Skin epidermis (tissue), 12 donors: Measurements from ENCODE around the gene PSMB3.

Source experiments
- H3K27ac ChIP-seq, 21 experiments: fragments of 200-600 bp; sonication (generic) in 11 of 21; one replicate each; pipeline ENCODE4 v1.5.0; 2020; ENCODE audit warnings: mild to moderate bottlenecking in 3 of 21, inconsistent platforms in 2 of 21, moderate library complexity in 2 of 21
- H3K4me3 ChIP-seq, 7 experiments: fragments of 200-600 bp; sonication (generic) in 2 of 7; one replicate each; pipeline ENCODE4 v1.5.0; 2020; ENCODE audit warnings: inconsistent platforms in 2 of 7, mild to moderate bottlenecking in 2 of 7, moderate library complexity in 1 of 7

PSMB3 gene

DNA sequence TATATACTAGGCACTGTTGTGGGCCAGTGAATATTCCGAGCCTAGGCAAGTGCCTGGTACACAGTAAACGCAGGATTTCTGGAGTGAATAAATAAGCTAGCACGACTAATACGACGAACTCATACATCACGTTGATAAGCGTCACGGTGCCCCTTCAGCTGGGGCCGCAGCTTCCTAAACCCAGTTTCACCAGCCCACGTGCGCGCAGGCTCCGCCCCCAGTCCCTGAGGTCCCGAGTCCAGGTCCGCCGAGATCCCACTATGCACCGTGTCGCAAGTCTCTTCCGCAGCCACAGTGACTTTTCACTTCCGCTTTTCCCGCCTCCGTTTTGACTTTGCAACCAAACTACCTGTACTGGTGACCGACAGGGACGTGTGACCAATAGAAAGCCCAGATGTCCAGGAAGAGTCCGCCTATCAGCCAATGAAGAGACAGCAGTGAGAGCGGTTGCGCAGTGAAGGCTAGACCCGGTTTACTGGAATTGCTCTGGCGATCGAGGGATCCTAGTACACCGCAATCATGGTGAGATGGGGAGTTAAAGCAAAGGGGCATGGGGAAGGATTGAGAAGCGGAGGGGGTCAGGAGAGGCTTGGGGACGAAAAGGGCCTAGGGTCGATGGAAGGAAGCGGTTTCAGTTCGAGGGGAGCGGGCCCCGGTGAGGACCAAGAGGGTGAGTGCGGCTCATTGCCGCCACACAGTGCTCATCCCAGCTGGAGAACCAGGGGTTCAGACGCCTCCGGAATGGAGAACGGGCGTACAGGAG, at the start of gene PSMB3:
Gene PSMB3 (plus strand): TSS at position 434 of the 763 bp plus-strand sequence. CDS start 86 bp downstream, at position 520.
- peak within 1 kb of the TSS; percentile 66 to 98 (median 83) for H3K4me3 ChIP-seq

DNA sequence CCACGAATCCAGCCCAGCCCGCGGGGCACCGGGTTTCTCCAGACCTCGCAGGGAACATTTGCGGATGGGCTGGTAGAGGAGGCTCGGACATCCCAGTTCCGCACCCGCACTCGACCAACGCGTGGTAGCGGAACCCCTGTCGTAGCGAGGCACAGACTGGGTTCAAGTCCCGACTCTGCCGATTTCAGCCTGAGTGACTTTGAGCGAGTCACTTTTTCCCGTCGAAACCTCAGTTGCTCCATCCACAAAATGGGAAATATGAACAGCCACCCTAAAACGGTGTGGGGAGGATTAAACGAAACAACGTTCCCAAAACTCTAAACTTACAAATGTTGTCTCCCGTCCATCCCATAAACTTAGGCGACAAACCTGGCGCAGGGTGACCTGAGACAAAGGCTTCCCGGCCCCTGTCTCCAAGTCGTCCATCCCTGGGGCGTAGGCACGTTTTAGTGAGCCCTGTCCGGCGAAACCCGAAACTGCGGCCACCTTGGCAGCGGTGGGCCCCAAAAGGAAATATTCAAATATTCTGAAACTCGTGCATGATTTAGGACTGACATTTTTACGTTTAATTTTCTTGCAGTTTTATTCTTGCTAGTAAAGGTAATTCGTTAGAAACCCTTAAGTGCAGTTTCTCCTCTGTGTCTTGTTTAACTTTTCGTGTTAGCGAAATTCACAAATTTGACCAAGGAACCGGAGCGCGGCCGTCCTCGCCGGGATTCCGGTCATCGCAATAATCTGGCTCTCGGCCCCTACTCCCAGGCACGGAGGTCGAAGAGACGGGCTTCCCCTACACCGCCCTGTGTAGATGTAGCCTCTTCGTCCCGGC, 49.4 kb upstream of the PSMB3 start:
- peak overlapping the region; percentile 60 to 99 (median 96) for H3K27ac ChIP-seq
- peak overlapping the region; percentile 67 to 93 (median 87) for H3K4me3 ChIP-seq

More for the DNA sequence above, at the start of gene PSMB3:
- peak within 1 kb of the TSS; percentile 67 to 97 (median 91) for H3K27ac ChIP-seq

DNA sequence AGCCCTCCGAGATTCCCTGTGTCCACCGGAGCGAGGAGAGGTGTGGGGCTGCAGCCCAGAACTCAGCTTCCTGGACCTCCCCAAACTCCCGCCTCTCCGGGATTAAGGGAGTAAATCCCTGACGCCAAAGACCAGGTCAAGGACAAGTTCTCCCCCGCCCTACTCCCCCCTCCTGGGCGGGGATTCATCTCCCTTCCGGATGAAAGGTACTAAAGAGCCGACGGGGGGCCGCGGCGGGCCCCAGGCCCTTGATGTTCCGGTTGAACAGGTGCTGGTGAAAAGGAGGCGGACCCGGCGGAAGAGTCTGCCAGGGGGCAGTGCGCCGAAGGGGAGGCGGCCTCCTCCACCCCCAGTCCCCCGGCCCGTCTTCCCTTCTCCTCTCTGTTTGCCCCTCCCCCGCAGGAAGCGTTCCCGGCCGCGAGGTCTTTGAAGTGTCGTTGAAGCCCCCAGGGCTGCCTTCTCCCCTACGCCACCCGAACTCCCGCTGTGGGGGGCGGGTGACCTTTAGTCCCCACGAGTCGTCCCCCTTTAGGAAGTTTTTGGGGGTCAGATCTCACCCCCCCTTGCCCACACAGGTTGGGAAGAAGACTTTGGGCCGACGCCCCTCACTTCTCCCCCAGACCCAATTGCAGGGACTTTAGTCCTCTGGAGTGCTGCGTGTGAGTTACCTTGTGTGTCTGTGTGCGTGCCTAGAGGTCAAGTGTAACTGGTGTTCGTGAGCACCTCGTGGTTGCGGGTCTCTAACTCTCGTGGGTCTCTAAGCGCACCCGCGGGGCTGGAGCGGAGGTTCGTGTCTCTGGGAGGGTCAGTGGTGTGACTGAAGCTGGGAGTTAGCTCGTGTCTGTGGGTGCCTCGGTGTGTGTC, 48.6 kb upstream of the PSMB3 start:
- Histone ChIP-seq H3K4me3 (peak overlapping the region; percentile 67 to 93 (median 87)), H3K27ac (peak overlapping the region; percentile 23 to 99 (median 96))

DNA sequence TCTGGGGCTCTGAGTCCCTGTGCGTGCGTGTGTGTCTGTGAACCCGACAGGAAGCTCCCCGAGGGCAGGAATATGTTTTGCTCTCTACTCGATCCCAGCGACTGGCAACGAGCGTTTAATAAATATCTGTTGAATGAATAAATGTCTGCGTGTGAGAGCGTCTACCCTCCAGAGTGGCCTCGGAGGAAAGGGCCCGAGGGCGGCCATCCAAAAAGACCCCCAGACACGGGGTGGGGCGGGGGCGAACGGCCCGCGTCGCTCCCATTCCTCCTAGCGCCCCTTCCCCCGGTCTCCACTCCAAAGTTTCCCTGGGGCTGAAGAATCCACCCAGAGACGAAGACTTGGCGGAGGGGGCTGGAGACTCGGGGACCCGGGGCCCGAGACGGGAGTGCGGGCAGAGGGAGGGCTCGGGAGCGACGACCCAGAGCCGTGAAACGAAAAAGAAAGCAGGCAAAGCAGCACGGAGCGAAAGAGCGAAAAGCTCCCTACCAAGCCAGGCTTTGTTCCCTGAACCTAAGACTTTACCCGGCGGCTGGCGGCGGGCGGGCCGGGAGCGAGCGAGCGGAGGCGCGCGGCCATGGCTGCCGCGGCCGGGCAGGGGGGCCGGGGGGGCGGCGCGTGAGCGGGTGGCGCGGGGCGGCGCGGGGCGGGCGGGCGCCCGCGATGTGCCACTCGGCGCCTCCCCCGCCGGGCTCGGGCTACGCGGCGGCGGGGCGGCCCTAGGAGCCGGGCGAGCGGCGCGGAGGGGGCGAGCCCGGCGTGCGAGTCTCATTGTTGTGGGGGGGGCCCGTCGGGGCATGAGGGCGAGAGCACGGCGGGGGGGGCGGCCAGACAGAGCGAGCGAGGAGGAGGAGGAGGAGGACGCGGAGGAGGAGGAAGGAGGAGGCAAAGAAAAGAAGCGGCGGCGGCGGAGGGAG, 47.7 kb upstream of the PSMB3 start, which contains the start of gene MLLT6:
Gene MLLT6 (plus strand): TSS at position 668 of the 917 bp plus-strand sequence. CDS start 360 bp downstream, outside the sequence.
- H3K4me3 ChIP-seq = peak within 1 kb of the TSS; percentile 67 to 93 (median 87)
- H3K27ac ChIP-seq = peak within 1 kb of the TSS; percentile 52 to 99 (median 96)

DNA sequence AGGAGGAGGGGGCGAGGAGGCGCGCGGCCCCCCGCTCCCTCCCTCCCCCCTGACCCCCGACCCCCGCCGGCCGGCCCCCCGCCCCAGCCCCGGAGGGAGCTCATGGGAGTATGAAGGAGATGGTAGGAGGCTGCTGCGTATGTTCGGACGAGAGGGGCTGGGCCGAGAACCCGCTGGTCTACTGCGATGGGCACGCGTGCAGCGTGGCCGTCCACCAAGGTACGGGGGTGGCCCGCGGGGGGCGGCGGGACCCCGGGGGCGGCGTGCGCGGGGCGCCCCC, 47.1 kb upstream of the PSMB3 start:
- H3K27ac ChIP-seq = peak overlapping the region; percentile 52 to 99 (median 91)
- H3K4me3 ChIP-seq = peak overlapping the region; percentile 67 to 93 (median 87)

DNA sequence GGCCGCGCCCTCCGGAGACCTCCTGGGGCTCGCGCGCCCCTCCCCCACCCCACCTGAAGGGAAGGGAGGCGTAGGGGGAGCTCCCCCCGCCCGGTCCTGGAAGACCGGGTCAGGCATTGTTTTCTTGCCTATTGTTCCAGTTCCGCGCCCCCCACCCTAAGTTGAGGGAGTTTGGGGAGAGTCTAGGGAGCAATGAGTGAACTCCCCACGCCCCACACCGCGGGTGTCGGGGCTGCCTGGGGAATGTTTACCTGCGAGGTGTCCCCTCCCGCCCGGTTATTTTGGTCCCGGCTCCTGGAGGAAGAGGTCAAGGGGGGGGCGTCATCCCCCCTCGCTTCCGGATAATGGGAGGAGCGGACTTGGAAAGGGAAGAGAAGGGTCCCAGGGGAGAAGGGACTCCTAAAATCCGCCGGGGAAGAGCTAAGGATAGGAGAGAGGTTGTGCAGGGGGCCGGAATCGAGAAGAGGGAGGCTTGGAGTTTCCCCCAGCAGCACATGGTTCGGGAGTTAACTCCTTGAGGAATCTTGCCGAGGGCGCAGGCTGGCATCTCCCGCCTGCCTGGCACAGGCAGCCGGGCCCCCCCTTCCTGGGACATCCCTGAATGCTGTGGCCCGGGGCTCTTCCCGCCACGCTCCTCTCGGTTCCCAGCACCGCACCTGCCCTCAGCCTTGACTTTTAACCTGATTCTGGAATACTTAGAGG, 46.6 kb upstream of the PSMB3 start:
- peak overlapping the region; percentile 52 to 99 (median 91) for H3K27ac ChIP-seq
- peak overlapping the region; percentile 67 to 93 (median 87) for H3K4me3 ChIP-seq

DNA sequence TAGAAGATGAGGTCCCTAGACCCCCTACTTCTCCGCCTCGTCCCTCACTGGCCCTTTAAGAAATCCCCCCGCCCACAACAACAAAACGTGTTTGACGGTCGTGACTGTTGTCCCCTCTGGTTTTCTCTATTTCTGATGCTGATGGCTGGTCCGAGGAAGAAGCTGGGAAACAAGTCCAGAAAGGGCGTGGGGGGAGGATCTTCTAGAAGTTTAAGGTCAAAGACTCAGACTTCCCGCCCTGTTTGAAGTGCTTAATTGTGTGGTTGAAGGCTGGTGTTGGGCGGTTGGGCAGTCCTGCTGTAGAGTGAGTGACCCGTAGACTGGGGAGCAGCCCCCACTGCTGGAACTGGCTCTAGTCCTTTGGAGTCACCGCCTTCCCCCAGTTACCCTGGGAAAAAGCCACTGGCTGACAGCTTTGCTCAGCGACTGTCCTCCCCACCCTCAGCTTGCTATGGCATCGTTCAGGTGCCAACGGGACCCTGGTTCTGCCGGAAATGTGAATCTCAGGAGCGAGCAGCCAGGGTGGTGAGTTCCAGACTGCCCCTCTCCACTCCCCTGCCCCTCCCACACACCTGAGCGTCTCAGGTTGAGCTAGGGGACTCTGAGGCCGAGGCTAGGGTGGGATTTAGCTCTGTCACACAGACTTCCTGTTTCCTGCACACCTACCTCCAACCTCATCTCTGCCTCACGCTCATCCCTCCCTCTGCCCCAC, 45.9 kb upstream of the PSMB3 start:
- Histone ChIP-seq H3K4me3 (peak overlapping the region; percentile 67 to 93 (median 87)), H3K27ac (peak overlapping the region in 20 of 21 experiments; percentile 76 to 99 (median 92))

DNA sequence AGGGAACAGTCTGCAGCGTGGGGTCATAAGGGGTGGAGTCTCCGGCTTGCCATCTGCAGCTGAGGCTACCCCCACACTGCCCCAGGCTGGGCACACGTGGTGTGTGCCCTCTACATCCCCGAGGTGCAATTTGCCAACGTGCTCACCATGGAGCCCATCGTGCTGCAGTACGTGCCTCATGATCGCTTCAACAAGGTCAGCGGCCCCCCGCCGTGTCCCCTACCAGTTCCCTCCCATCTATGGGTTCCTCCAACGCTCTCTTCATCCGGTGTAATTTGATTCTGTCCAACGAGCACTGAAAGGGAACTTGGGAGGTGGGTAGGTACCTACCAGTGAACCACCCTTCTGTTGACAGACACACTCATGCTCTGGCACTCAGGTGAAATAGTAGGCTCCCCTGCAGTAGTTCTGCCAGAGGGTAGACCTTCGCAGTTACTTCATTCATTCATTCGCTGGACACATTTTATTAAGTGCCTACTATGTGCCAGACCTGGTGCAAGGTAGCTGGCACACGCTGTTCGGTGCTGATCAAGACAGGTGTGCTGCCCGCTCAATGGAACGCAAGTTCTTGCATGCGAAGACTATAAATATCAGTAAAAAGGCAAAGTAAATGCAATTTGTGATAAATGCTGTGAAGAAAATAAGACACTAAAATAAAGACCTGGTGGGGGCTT, 44.7 kb upstream of the PSMB3 start:
- peak overlapping the region in 3 of 21 experiments; percentile 89 to 97 (median 91) for H3K27ac ChIP-seq
- no peak overlapping the region for H3K4me3 ChIP-seq

DNA sequence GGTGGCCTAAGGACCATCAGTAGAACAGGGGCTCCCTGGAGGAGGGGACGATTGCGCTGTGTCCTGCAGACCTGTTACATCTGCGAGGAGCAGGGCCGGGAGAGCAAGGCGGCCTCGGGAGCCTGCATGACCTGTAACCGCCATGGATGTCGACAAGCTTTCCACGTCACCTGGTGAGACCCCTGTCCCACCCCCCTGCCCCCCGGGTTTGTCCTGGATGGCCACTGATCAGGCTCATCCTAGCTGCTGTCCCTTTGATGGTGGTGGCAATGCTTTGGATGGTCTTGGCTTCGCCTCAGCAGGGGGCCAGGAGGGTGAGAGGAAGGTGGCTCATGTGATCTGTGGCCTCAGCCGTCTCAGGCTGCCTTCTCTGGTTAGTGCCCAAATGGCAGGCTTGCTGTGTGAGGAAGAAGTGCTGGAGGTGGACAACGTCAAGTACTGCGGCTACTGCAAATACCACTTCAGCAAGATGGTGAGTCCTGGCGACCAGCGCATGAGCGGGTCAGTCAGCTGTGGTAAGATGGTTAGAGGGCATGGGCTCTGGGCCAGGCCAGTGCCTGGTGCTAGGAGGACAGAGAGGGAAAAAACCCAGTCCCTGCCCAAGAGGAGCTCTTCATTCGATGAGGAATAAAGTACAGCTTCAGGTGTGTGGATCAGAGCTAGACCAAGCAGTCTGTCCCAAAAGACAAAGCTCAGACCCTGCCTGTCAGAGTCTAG, 43.3 kb upstream of the PSMB3 start:
- H3K4me3 ChIP-seq = no peak overlapping the region
- peak overlapping the region in 1 of 21 experiments; percentile 25 for H3K27ac ChIP-seq

DNA sequence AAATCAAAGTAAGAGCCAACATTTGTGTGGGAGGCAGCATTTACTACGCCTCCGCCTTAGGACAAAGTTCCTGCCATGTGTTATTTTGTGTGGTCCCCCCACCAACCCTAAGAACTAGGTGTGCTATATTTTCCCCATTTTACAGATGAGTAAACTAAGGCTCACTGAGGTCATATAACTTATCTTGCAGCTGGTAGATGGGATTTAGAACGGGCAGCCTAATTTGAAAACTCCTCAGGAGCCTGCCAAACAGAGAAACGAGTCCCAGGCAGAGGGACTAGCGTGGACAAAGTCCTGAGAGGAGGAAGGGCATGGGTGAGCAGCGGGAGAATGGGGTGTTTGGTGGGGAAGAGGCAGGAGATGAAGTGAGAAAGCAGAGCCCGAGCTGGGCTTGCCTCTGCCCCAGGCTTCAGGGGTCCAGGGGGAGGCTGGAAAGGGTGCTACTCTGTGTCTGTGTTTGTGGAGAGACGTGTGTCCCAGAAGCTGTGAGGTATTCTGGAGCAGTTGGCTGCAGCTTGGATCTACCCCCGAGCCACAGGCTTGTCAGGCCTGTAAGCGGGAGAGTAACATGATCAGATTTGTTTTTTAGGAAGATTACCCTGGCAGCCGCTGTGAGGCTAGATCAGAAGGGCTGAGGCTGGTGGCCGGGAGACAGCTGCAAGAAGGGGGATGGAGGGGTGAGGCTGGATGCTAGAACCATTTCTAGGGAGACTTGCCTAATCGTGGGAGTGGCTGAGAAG, 42.5 kb upstream of the PSMB3 start:
- Histone ChIP-seq H3K27ac (no peak overlapping the region), H3K4me3 (no peak overlapping the region)

DNA sequence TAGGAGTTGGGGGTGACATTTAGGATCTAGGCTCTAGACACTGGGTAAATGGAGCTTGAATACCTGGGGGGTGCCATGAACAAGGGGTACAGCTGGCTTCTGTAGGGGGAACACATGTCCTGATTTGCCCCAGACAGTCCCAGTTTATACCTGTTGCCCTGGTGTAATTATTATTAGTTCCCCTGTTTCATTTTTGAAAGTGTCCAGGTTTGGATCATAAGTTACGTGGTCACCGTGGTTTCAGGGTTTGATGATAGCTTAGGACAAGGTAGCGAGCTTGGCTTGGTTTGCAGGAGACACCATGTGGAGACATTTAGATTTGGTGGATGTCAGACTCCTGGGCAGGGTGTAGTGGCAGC, 42.0 kb upstream of the PSMB3 start:
- Histone ChIP-seq H3K27ac (no peak overlapping the region), H3K4me3 (no peak overlapping the region)

DNA sequence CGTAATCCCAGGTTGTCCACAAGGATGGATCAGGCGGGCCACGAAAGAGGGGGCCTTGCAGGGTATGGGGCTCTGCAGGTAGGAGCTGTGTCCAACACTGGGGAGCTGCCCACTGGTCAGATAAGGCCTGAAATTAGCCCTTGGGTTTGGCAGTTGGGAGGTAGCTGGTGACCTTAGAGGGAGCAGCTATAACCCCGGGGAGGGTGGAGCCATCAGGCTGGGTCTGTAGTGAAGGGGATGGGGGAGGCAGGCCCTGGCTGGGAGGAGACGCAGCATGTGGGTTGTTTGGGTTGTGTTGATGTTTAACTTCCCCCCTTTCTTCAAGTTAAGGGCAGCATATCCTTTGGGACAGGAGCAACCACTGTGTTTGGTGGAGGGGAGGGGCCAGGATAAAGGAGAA, 41.6 kb upstream of the PSMB3 start:
- Histone ChIP-seq H3K4me3 (no peak overlapping the region), H3K27ac (no peak overlapping the region)

DNA sequence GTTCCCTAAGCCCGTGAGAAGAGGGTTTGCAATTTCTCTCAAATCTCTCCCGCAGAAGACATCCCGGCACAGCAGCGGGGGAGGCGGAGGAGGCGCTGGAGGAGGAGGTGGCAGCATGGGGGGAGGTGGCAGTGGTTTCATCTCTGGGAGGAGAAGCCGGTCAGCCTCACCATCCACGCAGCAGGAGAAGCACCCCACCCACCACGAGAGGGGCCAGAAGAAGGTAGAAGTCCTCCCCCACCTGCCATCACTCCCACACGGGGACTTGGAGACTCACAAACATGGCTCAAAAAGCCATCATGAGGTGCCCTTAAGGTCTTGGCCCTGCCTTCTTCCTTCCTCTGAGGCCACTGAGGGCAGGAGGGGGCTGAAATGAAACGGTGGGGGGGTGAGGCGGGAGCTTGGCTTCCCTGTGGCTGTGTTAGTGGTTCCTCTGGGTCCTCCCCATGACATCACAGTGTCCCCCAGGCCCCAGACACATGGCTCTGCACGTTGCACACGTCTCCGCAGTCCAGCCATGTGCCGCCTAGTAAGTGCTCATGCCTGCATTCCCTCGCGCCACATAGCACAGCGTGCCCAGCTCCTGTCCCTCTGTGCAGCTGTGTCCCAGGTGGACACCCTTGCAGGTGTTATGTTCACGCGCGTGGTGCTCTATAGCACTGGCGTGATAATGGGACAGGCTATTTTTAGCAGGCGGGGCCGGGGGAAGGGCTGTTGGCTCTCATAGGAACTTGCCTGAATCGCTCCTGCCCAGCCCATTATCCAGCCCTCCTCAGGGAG, 40.6 kb upstream of the PSMB3 start:
- H3K27ac ChIP-seq = no peak overlapping the region
- H3K4me3 ChIP-seq = no peak overlapping the region

DNA sequence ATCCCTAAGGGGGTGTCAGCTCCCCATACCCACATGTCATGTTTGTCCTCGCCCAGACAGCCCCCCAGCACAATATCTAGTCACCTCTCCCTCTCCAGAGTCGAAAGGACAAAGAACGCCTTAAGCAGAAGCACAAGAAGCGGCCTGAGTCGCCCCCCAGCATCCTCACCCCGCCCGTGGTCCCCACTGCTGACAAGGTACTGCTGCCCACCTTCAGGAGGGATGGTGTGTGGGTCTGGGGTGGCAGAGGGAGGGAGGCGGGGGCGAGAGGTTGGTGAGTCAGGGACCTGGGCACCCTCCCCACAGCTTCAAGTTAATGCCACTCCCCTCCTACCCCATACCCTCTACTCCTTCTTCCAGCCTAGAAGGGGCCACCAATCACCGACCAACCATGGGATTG, 39.9 kb upstream of the PSMB3 start:
- H3K27ac ChIP-seq = no peak overlapping the region
- H3K4me3 ChIP-seq = no peak overlapping the region

DNA sequence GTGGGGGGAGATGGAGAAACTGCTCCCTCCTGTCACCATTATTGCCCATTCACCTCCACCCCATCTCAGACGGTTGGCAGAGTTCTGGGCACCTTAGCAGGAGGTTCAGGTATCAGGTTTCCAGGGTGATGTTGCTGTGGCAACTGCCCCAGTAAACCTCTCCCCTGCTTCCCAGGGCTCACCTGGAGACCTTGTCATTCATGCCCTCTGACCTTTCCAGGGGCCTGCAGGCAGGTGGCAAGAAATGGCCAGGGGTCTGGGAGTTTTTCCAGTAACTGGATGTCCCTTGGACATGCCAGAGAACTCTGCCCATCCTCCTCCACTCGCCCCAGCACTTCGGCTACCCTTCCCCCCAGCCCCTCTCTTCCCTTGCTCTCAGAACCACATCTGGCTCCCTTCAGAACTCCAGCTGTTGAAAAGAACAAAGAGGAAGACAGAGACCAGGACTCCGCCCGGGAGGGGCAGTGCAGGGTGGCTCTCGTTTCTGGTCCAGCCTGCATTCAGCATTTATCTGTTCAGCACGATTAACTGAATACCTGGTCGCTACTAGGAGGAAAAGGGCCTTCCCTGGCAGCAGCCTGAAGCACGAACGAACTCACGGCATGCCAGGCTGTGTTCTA, 39.0 kb upstream of the PSMB3 start:
- H3K27ac ChIP-seq = no peak overlapping the region
- H3K4me3 ChIP-seq = no peak overlapping the region
